A549 treated with GW870086 at 1 μM for 4 hours (cell line): ENCODE measurements around the gene CCDC190. TPM values are rescaled to one million over a fixed set of nuclear protein-coding genes. Genes with fewer than 3 reads are reported as not detected.

Experiments used
- total RNA-seq: library from RNA; stranded (reverse); fragments of 200-300 nt; extraction: Qiagen RNA extraction; gene quantifications from 5 replicates; pipeline ENCODE4 v1.2.3, GENCODE V29; 2022; ENCODE audit warnings: low read depth

CCDC190 gene
- total RNA-seq, result not detected in 5 replicates

GRCh38 chr1:162861101-162861500, at the start of gene CCDC190:
Gene CCDC190 (minus strand): TSS chr1:162861175. CDS start chr1:162859646, 1,529 bp downstream.

Other genes with a start within 250 kb of the CCDC190 start
- gene DDR2, start 228.7 kb downstream of the CCDC190 start, total RNA-seq, result 0.38 to 0.59 TPM (median 0.46 TPM) in 5 replicates
- gene HSD17B7, start 70.5 kb downstream of the CCDC190 start, total RNA-seq, result 9.2 to 10.5 TPM (median 9.3 TPM) in 5 replicates
- gene RGS4, start 208.2 kb upstream of the CCDC190 start, total RNA-seq, result not detected in 5 replicates